HepG2 (cell line): ENCODE results near the gene ANAPC16. TPM values are rescaled to one million over a fixed set of nuclear protein-coding genes. Genes with fewer than 3 reads are reported as not detected.

ENCODE experiments used
- ASH2L ChIP-seq: fragments of 300-600, 200-600 bp; sonication (generic); IDR thresholded peaks from 2 replicates; pipeline ENCODE4 v1.7.0; 2017; ENCODE audit warnings: low read depth, mild to moderate bottlenecking, moderate library complexity, mixed read lengths, low read length; ENCODE audit not compliant: insufficient read length
- HDAC1 ChIP-seq: sonication (generic); formaldehyde crosslinking; IDR thresholded peaks from 2 replicates; pipeline ENCODE4 v1.5.1; 2020; ENCODE audit warnings: mild to moderate bottlenecking, missing genetic modification reagents
- HNF4G ChIP-seq, 2 experiments: sonication (generic) in 1 of 2; formaldehyde crosslinking in 1 of 2; IDR thresholded peaks; 2 replicates each; pipeline versions ENCODE4 v1.4.0 to v1.6.1; 2011 to 2020; ENCODE audit warnings: borderline replicate concordance in 2 of 2, low read depth in 2 of 2, mild to moderate bottlenecking in 2 of 2, low read length in 1 of 2, missing genetic modification reagents in 1 of 2, moderate library complexity in 1 of 2
- KAT2B ChIP-seq: fragments of 150-350 bp; IDR thresholded peaks from 2 replicates; pipeline ENCODE4 v1.6.1; 2014; ENCODE audit warnings: low read depth, low read length, borderline replicate concordance
- MTA1 ChIP-seq: sonication (generic); formaldehyde crosslinking; IDR thresholded peaks from 2 replicates; pipeline ENCODE4 v1.4.0; 2020; ENCODE audit warnings: missing genetic modification reagents, mild to moderate bottlenecking, borderline replicate concordance
- NCOA2 ChIP-seq: sonication (generic); formaldehyde crosslinking; IDR thresholded peaks from 2 replicates; pipeline ENCODE4 v1.8.0; 2022; ENCODE audit warnings: inconsistent platforms
- NR2F1 ChIP-seq, 2 experiments: fragments of 450-650 bp in 1 of 2; formaldehyde crosslinking in 1 of 2; IDR thresholded peaks; 2 replicates each; pipeline versions ENCODE4 v1.5.0 to v1.6.1; 2016 to 2020; ENCODE audit warnings: mild to moderate bottlenecking in 1 of 2, missing compliant biosample characterization in 1 of 2, missing genetic modification reagents in 1 of 2, moderate library complexity in 1 of 2
- POLR2G ChIP-seq: fragments of 200-400 bp; formaldehyde crosslinking; IDR thresholded peaks from 2 replicates; pipeline ENCODE4 v1.6.1; 2018; ENCODE audit warnings: mild to moderate bottlenecking, low read depth, low read length, moderate library complexity
- RFXANK ChIP-seq: IDR thresholded peaks from 2 replicates; pipeline ENCODE4 v1.6.1; 2016
- RXRB ChIP-seq: IDR thresholded peaks from 2 replicates; pipeline ENCODE4 v1.6.1; 2016; ENCODE audit warnings: borderline replicate concordance, missing genetic modification reagents, missing compliant biosample characterization
- SP1 ChIP-seq, 2 experiments: fragments of 450-650 bp in 1 of 2; sonication (generic) in 1 of 2; formaldehyde crosslinking in 1 of 2; IDR thresholded peaks; 2 replicates each; pipeline versions ENCODE4 v1.4.0 to v1.6.1; 2016 to 2020; ENCODE audit warnings: missing genetic modification reagents in 1 of 2
- ZNF263 ChIP-seq: sonication (generic); formaldehyde crosslinking; IDR thresholded peaks from 2 replicates; pipeline ENCODE4 v1.4.0; 2020; ENCODE audit warnings: missing genetic modification reagents
- ZNF331 ChIP-seq: sonication (generic); formaldehyde crosslinking; IDR thresholded peaks from 2 replicates; pipeline ENCODE4 v1.4.0; 2020; ENCODE audit warnings: missing genetic modification reagents
- ZNF878 ChIP-seq: sonication (generic); formaldehyde crosslinking; IDR thresholded peaks from 2 replicates; pipeline ENCODE4 v1.8.1; 2023; ENCODE audit warnings: mild to moderate bottlenecking, missing genetic modification reagents, moderate library complexity
- polyA plus RNA-seq, 8 experiments: library from polyadenylated mRNA; depleted of rRNA in 3 of 8; stranded (reverse) in 7 of 8; unstranded in 1 of 8; fragments of >200 nt; fragmentation: Illumina TruSeq in 4 of 8; extraction: Trizol in 4 of 8; gene quantifications; 2 replicates each; pipeline versions ENCODE4 v1.2.1 to v1.2.3, GENCODE V29; 2011 to 2016; ENCODE audit warnings: low read depth in 4 of 8, missing spikeins in 1 of 8, mixed read lengths in 1 of 8; ENCODE audit not compliant: insufficient read depth in 1 of 8
- total RNA-seq, 5 experiments: library from RNA; depleted of rRNA; stranded (reverse); fragments of >200 nt; fragmentation: Illumina TruSeq; extraction: Trizol; gene quantifications; 2 replicates each; pipeline ENCODE4 v1.2.3, GENCODE V29; 2016; ENCODE audit warnings: low read depth in 1 of 5
- TF ChIP-seq, protein P1 (sequence below): sonication (generic); formaldehyde crosslinking; IDR thresholded peaks from 2 replicates; pipeline ENCODE4 v1.4.0; 2020; ENCODE audit warnings: missing genetic modification reagents, mild to moderate bottlenecking, borderline replicate concordance
- TF ChIP-seq, protein P2 (sequence below): sonication (generic); formaldehyde crosslinking; IDR thresholded peaks from 2 replicates; pipeline ENCODE4 v1.4.0; 2020; ENCODE audit warnings: missing genetic modification reagents
- TF ChIP-seq, protein P3 (sequence below): sonication (generic); formaldehyde crosslinking; IDR thresholded peaks from 2 replicates; pipeline ENCODE4 v1.5.0; 2020; ENCODE audit warnings: missing genetic modification reagents
- TF ChIP-seq, protein P4 (sequence below): IDR thresholded peaks from 2 replicates; pipeline ENCODE4 v1.6.1; 2016
- TF ChIP-seq, protein P5 (sequence below), 2 experiments: sonication (generic) in 1 of 2; formaldehyde crosslinking in 1 of 2; IDR thresholded peaks; 2 replicates each; pipeline versions ENCODE4 v1.4.0 to v1.6.1; 2016 to 2020; ENCODE audit warnings: borderline replicate concordance in 1 of 2, low read depth in 1 of 2, mild to moderate bottlenecking in 1 of 2, missing genetic modification reagents in 1 of 2

The ANAPC16 gene
- total and polyA plus RNA-seq, 2 of the 13 experiments (the other 11 are each of a cell fraction or from before 2014, with no cell fraction given), result 74.8 to 89.4 TPM

DNA sequence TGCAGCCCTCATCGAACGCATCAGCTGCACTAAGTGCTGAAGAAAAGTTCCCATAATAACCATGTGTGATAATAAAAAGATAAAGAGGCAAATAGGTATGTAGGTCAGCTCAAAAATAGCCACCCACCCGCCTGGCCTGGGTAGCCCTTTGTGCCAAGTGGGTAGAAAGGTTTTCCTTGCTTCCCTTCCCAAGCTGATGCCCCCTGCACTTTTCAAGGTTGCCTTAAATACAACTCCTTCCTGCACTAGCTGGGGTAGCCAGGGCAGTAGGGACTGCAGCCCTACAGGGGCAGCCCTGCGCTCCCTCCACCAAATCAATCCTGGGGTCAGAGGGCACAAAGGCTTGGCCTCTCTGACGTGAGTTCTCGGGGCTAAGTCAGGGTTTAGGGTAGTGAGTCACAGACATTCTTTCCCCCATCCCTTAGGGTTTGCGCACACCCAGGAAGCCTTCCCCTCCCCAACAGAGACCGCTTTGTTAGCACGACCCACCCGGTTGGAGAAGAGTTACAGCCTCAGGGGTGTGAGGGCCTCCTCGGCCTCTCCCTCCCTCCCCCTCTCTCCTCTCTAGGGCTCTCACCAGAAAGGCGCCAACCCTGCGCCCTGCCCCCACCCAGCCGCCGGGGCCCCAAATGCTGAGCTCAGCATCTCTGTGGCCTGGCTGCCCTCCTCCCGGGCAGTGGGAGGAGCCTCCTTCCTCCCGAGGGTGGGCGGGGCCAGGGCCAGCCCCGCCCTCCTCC lies 44.6 kb downstream of the ANAPC16 start (continued):
- TF ChIP-seq, protein P1, sequence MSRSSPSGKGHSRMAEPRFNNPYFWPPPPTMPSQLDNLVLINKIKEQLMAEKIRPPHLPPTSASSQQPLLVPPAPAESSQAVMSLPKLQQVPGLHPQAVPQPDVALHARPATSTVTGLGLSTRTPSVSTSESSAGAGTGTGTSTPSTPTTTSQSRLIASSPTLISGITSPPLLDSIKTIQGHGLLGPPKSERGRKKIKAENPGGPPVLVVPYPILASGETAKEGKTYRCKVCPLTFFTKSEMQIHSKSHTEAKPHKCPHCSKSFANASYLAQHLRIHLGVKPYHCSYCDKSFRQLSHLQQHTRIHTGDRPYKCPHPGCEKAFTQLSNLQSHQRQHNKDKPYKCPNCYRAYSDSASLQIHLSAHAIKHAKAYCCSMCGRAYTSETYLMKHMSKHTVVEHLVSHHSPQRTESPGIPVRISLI (CRISPR knock-in tag), result peak; percentile 33; the same call in 1 of the 2 replicates
- TF ChIP-seq POLR2G, result peak; percentile 44; the same call in 1 of the 2 replicates
- peak; percentile 47 for TF ChIP-seq NCOA2
- TF ChIP-seq ZNF331 (CRISPR knock-in tag), result peak; percentile 50; the same call in 1 of the 2 replicates
- TF ChIP-seq ZNF878, result peak; percentile 49; the same call in 1 of the 2 replicates
- TF ChIP-seq, protein P2, sequence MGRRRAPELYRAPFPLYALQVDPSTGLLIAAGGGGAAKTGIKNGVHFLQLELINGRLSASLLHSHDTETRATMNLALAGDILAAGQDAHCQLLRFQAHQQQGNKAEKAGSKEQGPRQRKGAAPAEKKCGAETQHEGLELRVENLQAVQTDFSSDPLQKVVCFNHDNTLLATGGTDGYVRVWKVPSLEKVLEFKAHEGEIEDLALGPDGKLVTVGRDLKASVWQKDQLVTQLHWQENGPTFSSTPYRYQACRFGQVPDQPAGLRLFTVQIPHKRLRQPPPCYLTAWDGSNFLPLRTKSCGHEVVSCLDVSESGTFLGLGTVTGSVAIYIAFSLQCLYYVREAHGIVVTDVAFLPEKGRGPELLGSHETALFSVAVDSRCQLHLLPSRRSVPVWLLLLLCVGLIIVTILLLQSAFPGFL, result no peak
- TF ChIP-seq HDAC1 (CRISPR knock-in tag), result peak; percentile 74
- 0 out of 2 replicates have a peak, but pooled peaks have one; percentile 6 for TF ChIP-seq HNF4G (IDR thresholded peaks at IDR 0.05; ENCODE audit: borderline replicate concordance, low read depth, low read length)
- no peak for TF ChIP-seq HNF4G (CRISPR knock-in tag; IDR thresholded peaks at IDR 0.05; ENCODE audit: borderline replicate concordance, low read depth)
- 0 out of 2 replicates have a peak, but pooled peaks have one; percentile 45 for TF ChIP-seq ZNF263 (CRISPR knock-in tag)
- TF ChIP-seq KAT2B, result no peak
- TF ChIP-seq MTA1 (CRISPR knock-in tag), result peak; percentile 48; the same call in 1 of the 2 replicates
- peak; percentile 88 to 92 for TF ChIP-seq NR2F1 (CRISPR knock-in tag; IDR thresholded peaks at IDR 0.05)
- 0 out of 2 replicates have a peak, but pooled peaks have one; percentile 22 for TF ChIP-seq RFXANK (CRISPR knock-in tag)
- TF ChIP-seq, protein P3, sequence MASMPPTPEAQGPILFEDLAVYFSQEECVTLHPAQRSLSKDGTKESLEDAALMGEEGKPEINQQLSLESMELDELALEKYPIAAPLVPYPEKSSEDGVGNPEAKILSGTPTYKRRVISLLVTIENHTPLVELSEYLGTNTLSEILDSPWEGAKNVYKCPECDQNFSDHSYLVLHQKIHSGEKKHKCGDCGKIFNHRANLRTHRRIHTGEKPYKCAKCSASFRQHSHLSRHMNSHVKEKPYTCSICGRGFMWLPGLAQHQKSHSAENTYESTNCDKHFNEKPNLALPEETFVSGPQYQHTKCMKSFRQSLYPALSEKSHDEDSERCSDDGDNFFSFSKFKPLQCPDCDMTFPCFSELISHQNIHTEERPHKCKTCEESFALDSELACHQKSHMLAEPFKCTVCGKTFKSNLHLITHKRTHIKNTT (CRISPR knock-in tag), result no peak
- peak; percentile 83 for TF ChIP-seq RXRB
- no peak for TF ChIP-seq SP1 (IDR thresholded peaks at IDR 0.05)
- TF ChIP-seq SP1 (CRISPR knock-in tag; IDR thresholded peaks at IDR 0.05), result peak; percentile 95
- peak; percentile 78 for TF ChIP-seq ASH2L
- TF ChIP-seq, protein P4, sequence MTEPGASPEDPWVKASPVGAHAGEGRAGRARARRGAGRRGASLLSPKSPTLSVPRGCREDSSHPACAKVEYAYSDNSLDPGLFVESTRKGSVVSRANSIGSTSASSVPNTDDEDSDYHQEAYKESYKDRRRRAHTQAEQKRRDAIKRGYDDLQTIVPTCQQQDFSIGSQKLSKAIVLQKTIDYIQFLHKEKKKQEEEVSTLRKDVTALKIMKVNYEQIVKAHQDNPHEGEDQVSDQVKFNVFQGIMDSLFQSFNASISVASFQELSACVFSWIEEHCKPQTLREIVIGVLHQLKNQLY (CRISPR knock-in tag), result 0 out of 2 replicates have a peak, but pooled peaks have one; percentile 2
- TF ChIP-seq, protein P5, sequence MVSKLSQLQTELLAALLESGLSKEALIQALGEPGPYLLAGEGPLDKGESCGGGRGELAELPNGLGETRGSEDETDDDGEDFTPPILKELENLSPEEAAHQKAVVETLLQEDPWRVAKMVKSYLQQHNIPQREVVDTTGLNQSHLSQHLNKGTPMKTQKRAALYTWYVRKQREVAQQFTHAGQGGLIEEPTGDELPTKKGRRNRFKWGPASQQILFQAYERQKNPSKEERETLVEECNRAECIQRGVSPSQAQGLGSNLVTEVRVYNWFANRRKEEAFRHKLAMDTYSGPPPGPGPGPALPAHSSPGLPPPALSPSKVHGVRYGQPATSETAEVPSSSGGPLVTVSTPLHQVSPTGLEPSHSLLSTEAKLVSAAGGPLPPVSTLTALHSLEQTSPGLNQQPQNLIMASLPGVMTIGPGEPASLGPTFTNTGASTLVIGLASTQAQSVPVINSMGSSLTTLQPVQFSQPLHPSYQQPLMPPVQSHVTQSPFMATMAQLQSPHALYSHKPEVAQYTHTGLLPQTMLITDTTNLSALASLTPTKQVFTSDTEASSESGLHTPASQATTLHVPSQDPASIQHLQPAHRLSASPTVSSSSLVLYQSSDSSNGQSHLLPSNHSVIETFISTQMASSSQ (IDR thresholded peaks at IDR 0.05; ENCODE audit: low read depth), result no peak
- TF ChIP-seq, protein P5 (CRISPR knock-in tag; IDR thresholded peaks at IDR 0.05; ENCODE audit: borderline replicate concordance), result peak; percentile 70; the same call in 1 of the 2 replicates
